ENCODE results near the gene R3HDM1. TPM values are rescaled to one million over a fixed set of nuclear protein-coding genes. Genes with fewer than 3 reads are reported as not detected.
"Not testable (repeated sequence)": the region's sequence is repeated elsewhere in the genome, so short reads cannot be mapped to it uniquely, and the experiment has no call there.

R3HDM1 gene
- total RNA-seq, 2 experiments from 2014 or later, result 57.8 to 58.7 TPM

GRCh38 chr2:135688978-135689377 lies 157.7 kb downstream of the R3HDM1 start:
- ChIA-PET POLR2A (no interaction called here), CTCF (no interaction called here)

GRCh38 chr2:135689679-135690078 lies 158.4 kb downstream of the R3HDM1 start:
- CTCF ChIA-PET, result no interaction called here
- POLR2A ChIA-PET, result no interaction called here

- CTCF ChIA-PET, result no interaction called here
- POLR2A ChIA-PET, result no interaction called here
Observed at GRCh38 chr2:135694711-135695110, 163.4 kb downstream of the R3HDM1 start.

GRCh38 chr2:135698838-135699237 lies 167.6 kb downstream of the R3HDM1 start:
- ChIA-PET POLR2A (no interaction called here), CTCF (interaction anchor here (1.7 kb wide), 1 partner anchor 11 kb away, joined by 4 read pairs; no protein-coding TSS in a partner anchor)

GRCh38 chr2:135701442-135701841 lies 170.2 kb downstream of the R3HDM1 start:
- ChIA-PET POLR2A (no interaction called here), CTCF (interaction anchor here (0.6 kb wide), 2 partner anchors 203 to 228 kb away, joined by 3 read pairs; no protein-coding TSS in a partner anchor)

- CTCF ChIA-PET, result interaction anchor here (0.8 kb wide), 1 partner anchor 9 kb away, joined by 3 read pairs; no protein-coding TSS in a partner anchor
- POLR2A ChIA-PET, result no interaction called here
Observed at GRCh38 chr2:135703300-135703699, 172.0 kb downstream of the R3HDM1 start.

- CTCF ChIA-PET, result interaction anchor here (0.6 kb wide), 1 partner anchor 20 kb away, joined by 3 read pairs; no protein-coding TSS in a partner anchor
- POLR2A ChIA-PET, result not testable (repeated sequence)
Observed at GRCh38 chr2:135704075-135704474, 172.8 kb downstream of the R3HDM1 start.

- ChIA-PET POLR2A (no interaction called here), CTCF (interaction anchor here (0.6 to 3.5 kb wide), 3 partner anchors 170 to 236 kb away, joined by 3 to 14 read pairs (median 4); no protein-coding TSS in a partner anchor)
Observed at GRCh38 chr2:135708159-135708558, 176.9 kb downstream of the R3HDM1 start.

- ChIA-PET POLR2A (interaction anchor here (0.6 kb wide), 1 partner anchor 645 kb away, joined by 3 read pairs; no protein-coding TSS in a partner anchor), CTCF (interaction anchor here (0.8 to 3.5 kb wide), 11 partner anchors 11 to 720 kb away, joined by 3 to 14 read pairs (median 3); no protein-coding TSS in a partner anchor)
Observed at GRCh38 chr2:135709992-135710391, 178.7 kb downstream of the R3HDM1 start.

GRCh38 chr2:135715086-135715485 lies 183.8 kb downstream of the R3HDM1 start:
- POLR2A ChIA-PET, CTCF ChIA-PET: not testable (repeated sequence)

GRCh38 chr2:135728064-135728743 lies 196.9 kb downstream of the R3HDM1 start:
- CTCF ChIA-PET, result interaction anchor here (0.8 kb wide), 1 partner anchor 15 kb away, joined by 3 read pairs; no protein-coding TSS in a partner anchor
- POLR2A ChIA-PET, result no interaction called here

GRCh38 chr2:135732561-135732960 lies 201.3 kb downstream of the R3HDM1 start:
- ChIA-PET POLR2A (no interaction called here), CTCF (interaction anchor here (0.5 kb wide), 1 partner anchor 237 kb away, joined by 4 read pairs; no protein-coding TSS in a partner anchor)

- CTCF ChIA-PET, result no interaction called here
- POLR2A ChIA-PET, result interaction anchor here (0.6 kb wide), 1 partner anchor 132 kb away, joined by 3 read pairs; no protein-coding TSS in a partner anchor
Observed at GRCh38 chr2:135733045-135733444, 201.8 kb downstream of the R3HDM1 start.

GRCh38 chr2:135736546-135736945 lies 205.3 kb downstream of the R3HDM1 start:
- ChIA-PET POLR2A (no interaction called here), CTCF (no interaction called here)

GRCh38 chr2:135740206-135740605 lies 208.9 kb downstream of the R3HDM1 start:
- ChIA-PET POLR2A (interaction anchor here (0.5 kb wide), 1 partner anchor 680 kb away, joined by 8 read pairs; no protein-coding TSS in a partner anchor), CTCF (interaction anchor here (0.6 kb wide), 1 partner anchor 763 kb away, joined by 5 read pairs; no protein-coding TSS in a partner anchor)

GRCh38 chr2:135741043-135741394 lies 209.7 kb downstream of the R3HDM1 start:
- ChIA-PET POLR2A (interaction anchor here (0.6 kb wide), 3 partner anchors 135 to 1072 kb away, joined by 3 to 6 read pairs (median 6); no protein-coding TSS in a partner anchor), CTCF (interaction anchor here (0.7 kb wide), 1 partner anchor 17 kb away, joined by 3 read pairs; no protein-coding TSS in a partner anchor)

GRCh38 chr2:135741395-135742324 lies 210.4 kb downstream of the R3HDM1 start, which contains the start of gene UBXN4:
Gene UBXN4 (plus strand): TSS chr2:135741855. CDS start chr2:135741930, 75 bp downstream.
- ChIA-PET POLR2A (interaction anchor here (0.6 kb wide), 3 partner anchors 134 to 1073 kb away, joined by 3 to 6 read pairs (median 6); no protein-coding TSS in a partner anchor), CTCF (interaction anchor here (0.7 kb wide), 1 partner anchor 18 kb away, joined by 3 read pairs; no protein-coding TSS in a partner anchor)

- ChIA-PET CTCF (interaction anchor here (0.5 to 0.6 kb wide), 2 partner anchors 689 to 739 kb away, joined by 3 read pairs; no protein-coding TSS in a partner anchor), POLR2A (interaction anchor here (0.7 kb wide), 1 partner anchor 211 kb away, joined by 4 read pairs; the partner anchor contains the start of genes R3HDM1 and ZRANB3)
Observed at GRCh38 chr2:135742325-135742757, 211.1 kb downstream of the R3HDM1 start.

- ChIA-PET CTCF (interaction anchor here (1.0 kb wide), 1 partner anchor 16 kb away, joined by 3 read pairs; no protein-coding TSS in a partner anchor), POLR2A (no interaction called here)
Observed at GRCh38 chr2:135743860-135744259, 212.6 kb downstream of the R3HDM1 start.

All from activated CD8-positive, alpha-beta memory T cell treated with anti-CD3 and anti-CD28 coated beads for 36 hours (primary cell).